Measurements from ENCODE around the gene LIMS2.

The LIMS2 gene

GRCh38 chr2:127700527-127701192 lies 25.3 kb upstream of the LIMS2 start:
- peak; percentile 51 for DNase-seq

- no peak for DNase-seq
Measured at GRCh38 chr2:127698553-127699355, 23.4 kb upstream of the LIMS2 start.

- DNase-seq, result no peak
Measured at GRCh38 chr2:127697482-127698180, 22.3 kb upstream of the LIMS2 start.

GRCh38 chr2:127695491-127696472 lies 20.5 kb upstream of the LIMS2 start:
- DNase-seq, result peak; percentile 74

DNA sequence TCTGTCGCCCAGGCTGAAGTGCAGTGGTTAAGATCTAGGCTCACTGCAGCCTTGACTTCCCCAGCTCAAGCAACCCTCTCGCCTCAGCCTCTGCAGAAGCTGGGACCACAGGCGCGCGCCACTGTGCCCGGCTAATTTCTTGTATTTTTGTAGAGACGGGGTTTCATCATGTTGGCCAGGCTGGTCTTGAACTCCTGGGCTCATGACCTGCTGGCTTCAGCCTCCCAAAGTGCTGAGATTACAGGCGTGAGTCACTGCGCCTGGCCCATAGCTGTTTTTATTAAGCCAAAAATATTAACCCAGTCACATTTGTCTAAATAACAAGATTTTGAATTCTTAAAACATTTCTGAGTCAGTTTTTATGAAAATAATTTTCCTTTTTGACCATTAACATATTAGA lies 19.7 kb upstream of the LIMS2 start:
- DNase-seq, result no peak

DNA sequence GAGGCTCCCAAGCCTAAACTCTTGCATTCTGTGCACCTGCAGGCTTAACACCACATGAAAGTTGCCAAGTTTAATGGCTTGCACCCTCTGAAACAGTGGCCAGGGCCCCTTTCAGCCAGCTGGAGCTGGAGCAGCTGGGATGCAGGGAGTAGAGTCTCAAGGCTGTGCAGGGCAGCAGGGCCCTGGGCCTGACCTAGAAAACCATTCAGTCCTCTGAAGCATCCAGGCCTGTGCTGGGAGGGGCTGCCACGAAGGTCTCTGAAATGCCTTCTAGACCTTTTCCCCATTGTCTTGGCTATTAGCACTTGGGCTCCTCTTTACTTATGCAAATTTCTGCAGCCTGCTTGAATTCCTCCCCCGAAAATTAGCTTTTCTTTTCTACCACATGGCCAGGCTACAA lies 15.4 kb upstream of the LIMS2 start:
- no peak for DNase-seq

DNA sequence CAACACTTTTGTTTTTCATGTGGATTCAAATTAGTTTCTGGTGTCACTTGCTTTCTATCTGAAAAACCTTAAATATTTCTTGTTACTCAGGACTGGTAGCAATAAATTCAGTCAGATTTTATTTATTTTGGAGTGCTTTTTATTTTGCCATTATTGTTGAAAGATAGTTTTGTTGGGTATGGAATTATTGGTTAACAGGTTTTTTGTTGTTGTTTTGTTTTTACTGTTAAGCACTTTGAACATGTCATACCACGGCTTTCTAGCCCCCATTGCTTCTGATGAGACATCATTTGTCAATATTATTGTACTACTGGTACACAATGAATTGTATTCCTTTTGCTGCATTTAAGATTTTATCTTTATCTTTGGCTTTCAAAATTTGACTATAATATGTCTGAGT lies 13.1 kb upstream of the LIMS2 start:
- no peak for DNase-seq

- DNase-seq, result no peak
Measured at GRCh38 chr2:127685410-127686080, 10.2 kb upstream of the LIMS2 start.

- no peak for DNase-seq
Measured at GRCh38 chr2:127683757-127684156, 8.4 kb upstream of the LIMS2 start.

GRCh38 chr2:127683056-127683455 lies 7.7 kb upstream of the LIMS2 start:
- no peak for DNase-seq

- DNase-seq, result no peak
Measured at GRCh38 chr2:127681976-127682857, 6.9 kb upstream of the LIMS2 start.

- DNase-seq, result no peak
Measured at GRCh38 chr2:127681288-127681804, 6.0 kb upstream of the LIMS2 start.

DNA sequence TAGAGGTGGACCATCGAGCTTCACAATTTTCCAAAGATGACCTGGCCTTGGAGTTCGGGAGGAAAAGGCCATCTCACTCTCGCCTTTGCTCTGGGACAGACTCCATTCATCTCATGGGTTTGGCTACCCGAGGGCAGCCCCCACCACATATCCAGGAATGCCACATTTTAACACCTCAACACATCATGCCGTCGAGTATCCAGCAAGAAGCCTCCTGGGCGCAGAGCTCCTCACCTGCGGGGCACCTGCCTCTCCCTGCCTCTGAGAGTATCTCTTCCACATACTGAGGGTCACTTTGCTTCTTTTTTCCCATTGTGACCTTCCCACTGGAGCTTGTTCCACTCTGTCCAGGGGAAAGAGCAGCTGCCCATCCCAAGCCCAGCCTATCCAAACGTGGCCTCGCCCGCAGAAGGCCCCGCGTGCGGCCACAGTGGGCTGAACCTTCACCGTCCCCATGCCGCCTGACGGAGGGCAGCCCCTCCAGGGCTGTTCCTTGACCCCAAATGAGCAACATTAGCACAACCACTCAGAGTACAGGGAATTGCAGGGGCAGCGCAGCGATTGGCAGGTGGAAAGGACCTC lies 5.5 kb upstream of the LIMS2 start:
- DNase-seq, result no peak

- DNase-seq, result no peak
Measured at GRCh38 chr2:127679680-127680361, 4.5 kb upstream of the LIMS2 start.

- no peak for DNase-seq
Measured at GRCh38 chr2:127678991-127679390, 3.7 kb upstream of the LIMS2 start.

- no peak for DNase-seq
Measured at GRCh38 chr2:127678531-127678930, 3.2 kb upstream of the LIMS2 start.

DNA sequence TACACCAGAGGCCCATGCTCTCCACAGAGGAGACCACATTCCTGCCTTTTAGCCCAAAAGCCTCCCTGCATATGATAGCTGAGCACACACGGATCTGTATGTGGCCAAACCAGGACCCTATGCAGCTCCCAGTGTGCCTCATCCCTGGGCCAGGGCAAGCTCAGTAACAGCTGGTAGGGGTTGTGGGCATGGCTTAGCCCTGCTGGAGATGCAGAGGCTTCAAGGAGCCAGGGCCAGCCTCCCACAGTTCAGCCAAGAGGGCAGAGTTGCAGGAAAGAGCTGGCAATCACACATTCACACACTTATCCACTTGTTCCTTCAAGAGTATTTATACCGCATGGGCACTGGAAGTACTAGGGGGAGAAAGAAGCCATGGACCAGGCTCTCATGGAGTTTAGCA lies 1.6 kb upstream of the LIMS2 start:
- no peak for DNase-seq

- DNase-seq, result no peak
Measured at GRCh38 chr2:127674241-127675209, 805 bp downstream of the LIMS2 start.

Data from stimulated activated CD8-positive, alpha-beta memory T cell treated with anti-CD3 and anti-CD28 coated beads, Interleukin-4, amount 100 ng/mL, for 48 hours (primary cell).